ENCODE data around the gene MRC2.

GRCh38 chr17:62616993-62617893 lies 10.2 kb upstream of the MRC2 start:
- TF ChIP-seq, protein P1, sequence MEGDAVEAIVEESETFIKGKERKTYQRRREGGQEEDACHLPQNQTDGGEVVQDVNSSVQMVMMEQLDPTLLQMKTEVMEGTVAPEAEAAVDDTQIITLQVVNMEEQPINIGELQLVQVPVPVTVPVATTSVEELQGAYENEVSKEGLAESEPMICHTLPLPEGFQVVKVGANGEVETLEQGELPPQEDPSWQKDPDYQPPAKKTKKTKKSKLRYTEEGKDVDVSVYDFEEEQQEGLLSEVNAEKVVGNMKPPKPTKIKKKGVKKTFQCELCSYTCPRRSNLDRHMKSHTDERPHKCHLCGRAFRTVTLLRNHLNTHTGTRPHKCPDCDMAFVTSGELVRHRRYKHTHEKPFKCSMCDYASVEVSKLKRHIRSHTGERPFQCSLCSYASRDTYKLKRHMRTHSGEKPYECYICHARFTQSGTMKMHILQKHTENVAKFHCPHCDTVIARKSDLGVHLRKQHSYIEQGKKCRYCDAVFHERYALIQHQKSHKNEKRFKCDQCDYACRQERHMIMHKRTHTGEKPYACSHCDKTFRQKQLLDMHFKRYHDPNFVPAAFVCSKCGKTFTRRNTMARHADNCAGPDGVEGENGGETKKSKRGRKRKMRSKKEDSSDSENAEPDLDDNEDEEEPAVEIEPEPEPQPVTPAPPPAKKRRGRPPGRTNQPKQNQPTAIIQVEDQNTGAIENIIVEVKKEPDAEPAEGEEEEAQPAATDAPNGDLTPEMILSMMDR (IDR thresholded peaks at IDR 0.05; ENCODE audit: insufficient read depth, low read length, poor library complexity, severe bottlenecking): no peak
- TF ChIP-seq EZH2phosphoT487 (conservative IDR thresholded peaks at IDR 0.05; ENCODE audit: low read length): no peak
